ENCODE data around the gene LCAT.

The LCAT gene

DNA sequence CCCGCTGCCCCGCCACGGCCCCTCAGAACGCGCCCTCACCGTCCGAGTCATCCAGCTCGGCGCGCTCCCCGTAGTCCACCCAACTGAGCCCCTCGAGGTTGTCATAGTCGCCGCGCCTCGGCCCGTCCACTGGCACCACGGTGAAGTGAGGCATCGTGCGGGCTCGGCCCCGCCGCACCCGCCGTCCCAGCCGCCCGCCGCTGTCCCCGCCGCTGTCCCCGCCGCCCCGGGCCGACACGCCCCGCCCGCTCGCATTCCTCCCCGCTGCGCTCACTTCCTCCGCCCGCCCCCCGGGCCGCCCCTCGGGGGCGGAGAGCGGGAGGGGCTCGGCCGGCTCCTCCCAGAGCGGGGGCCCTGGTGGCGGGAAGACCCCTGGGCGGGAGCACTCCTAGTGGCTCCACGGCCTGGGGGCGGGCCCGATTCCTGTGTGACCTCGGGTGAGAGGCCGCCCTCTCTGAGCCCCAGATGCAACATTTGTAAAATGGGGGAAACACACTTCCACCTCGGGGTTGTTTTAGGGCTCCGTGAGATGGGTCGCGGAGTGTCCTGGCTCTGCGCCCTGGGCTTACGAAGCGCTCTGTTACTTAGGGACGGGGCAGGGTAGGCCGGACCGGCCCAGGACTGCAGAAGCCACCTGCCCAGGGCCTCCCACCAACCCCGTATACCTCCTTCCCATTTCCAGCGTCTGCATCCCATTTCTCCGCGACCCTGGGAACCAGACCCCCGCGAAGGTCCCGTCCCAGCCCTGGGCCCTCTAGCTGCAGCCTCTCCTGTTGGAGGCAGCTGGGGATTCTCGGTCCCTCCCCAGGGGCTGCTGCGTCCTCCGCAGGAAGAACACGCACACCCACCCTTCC lies 24.7 kb upstream of the LCAT start, which contains the start of gene SLC12A4:
Gene SLC12A4 (minus strand): TSS at position 238 of the 854 bp plus-strand sequence. CDS start 84 bp downstream, at position 154.
- peak; percentile 97 for DNase-seq (ENCODE audit: low spot score)

DNA sequence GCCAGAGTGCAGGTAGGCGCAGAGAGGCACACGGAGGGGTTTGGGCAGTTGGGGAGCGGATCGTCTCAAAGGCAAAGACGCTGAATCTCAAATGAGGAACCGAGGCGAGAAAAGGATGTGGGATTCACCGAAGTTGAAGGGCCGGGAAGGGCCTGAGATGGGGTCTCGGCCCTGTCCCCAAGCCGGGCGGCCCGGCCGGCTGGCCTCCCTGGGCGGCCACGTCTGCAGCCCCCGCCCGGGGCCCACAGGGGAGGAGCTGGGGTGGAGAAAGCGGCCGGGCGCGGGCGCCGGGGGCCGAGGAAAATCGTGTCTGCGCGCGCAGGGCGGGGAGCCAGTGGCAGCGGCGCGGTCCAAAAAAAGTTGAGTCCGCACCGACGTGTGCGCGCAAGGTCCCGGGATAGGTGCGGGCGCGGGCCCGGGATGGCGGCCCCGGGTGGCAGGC lies 24.1 kb upstream of the LCAT start:
- DNase-seq (ENCODE audit: low spot score): peak; percentile 81

DNA sequence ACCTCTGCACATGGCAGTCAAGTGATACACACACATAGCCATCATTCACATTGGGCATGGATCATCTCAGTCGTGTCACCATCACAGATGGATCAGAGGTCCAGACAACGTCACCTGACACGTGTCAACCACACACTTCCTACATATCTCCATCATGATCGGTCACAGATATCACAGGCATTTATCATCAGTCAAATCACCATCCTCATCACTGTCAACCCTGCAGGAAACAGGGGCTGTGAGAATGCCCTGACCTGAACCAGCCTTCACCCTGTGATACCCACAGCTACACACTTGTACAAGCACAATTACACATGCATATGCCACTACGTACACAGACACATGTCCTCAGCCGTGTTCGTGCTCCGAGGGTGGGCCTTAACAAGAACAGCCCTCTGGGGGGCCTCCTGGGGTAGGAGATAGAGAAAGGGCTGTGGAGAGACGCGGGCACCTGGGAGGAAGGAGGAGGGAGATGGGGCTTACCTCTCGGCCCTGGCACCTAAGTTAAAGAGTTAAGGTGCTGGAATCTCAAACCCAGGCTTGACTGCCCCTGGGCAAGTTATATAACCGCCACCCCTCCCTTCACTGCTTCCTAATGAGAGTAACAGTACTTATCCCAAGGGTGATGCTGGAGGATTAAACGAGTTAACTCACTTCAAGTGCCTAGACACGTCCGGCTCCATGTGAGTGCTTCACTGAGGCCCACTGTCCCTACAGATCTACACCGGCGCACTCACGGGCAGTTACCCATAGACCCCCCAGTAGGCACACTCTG lies 23.4 kb upstream of the LCAT start:
- DNase-seq (ENCODE audit: low spot score): no peak

DNA sequence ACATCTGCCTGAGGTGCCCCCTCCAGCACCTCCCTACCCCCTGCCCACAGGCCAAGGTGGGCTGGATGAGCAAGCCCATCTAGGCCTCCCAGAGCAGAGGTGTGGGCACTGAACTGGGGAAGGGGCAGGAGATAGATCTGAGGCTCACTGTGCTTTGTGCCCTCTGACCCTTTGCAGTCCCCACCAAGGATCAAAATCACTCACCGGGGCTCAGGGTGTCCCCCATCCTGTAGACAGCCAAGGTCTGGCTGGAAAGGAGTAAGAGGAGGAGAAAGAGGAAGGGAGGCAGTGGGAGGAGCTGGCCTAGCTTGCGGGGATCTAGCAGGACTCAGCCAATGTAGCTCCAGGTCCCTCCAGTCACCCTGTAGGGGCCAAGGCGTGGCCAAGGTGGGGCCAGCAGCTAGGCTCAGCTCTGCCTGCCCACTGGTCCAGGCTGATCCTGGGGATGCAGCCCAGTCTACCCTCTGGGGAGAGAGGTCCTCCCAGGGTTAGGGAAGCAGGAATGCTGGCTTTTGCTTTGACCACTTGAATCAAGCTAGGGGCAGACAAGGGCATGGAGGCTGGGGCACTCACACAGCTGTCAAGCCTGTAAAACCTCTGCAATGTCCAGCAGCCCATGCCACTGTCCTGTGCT lies 22.7 kb upstream of the LCAT start:
- DNase-seq (ENCODE audit: low spot score): peak; percentile 80

DNA sequence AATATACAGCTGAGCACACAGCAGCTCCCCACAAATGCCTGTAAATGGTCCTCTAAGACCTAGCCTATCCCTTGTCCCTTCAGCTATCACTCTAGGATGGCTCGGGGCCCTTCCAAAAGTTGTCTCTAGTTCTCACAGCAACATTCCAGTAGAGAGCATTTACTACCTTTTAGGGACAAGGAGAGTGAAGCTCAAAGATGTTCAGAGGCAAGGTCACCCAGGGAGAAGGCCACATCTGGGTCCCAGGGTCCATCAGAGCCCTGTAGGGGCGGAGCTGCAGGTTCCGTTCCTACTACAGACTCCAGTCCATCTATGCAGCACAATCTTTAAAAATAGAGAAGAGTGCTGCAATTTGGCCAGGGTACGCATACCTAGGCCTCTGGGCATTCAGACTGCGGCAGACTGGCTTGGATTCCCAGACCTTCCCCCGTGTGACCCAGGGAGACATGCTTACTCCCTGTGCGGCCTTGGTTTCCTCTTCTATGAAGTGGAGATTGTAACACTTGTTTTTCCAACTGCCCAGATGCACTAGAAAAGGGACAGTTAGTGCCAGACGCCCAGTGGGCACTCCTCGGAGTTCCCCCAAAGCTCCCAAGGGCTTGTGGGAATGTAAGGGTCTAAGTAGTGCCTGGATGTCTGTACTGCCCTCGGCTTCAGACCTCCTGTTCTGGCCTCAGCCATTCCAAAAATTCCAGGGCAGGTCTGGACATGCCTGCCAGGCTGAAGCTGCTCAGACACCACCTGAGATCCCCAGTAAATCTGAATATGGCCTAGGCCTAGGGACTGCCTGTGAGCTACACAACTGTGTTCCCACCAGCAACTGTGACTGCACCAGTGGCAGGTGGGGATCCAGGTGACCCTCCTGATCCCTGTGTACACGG lies 22.0 kb upstream of the LCAT start:
- DNase-seq (ENCODE audit: low spot score): no peak

DNA sequence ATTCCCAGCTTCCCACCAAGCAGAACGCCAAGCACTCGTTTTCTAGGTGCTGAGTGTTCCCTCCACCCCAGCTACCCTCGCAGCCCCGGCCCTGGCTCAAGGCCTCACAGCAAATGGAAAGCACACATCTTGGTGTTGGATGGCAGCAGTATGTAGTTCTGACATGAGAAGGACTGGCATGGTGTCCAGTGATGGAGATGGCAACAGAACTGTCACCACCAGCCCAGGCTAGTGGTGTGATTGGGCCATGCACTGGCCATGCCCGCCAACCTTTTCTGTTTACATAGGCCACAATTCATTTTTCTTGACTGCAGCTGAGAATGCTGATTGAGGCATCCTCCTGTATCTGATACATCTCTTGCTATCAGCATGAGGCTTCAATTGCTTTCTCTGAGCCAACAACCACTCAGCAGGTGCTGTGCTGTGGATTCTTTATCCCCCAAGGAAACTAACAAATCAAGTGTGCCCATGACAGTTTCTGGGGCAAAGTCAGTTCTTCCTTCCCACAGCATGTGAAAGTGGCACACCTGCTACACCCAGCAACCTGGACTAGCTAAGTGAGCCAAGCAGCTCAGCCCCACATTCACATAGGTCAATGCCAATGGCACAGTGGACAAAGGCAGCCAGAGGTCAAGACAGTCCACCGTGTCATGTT lies 20.7 kb upstream of the LCAT start:
- no peak for DNase-seq (ENCODE audit: low spot score)

DNA sequence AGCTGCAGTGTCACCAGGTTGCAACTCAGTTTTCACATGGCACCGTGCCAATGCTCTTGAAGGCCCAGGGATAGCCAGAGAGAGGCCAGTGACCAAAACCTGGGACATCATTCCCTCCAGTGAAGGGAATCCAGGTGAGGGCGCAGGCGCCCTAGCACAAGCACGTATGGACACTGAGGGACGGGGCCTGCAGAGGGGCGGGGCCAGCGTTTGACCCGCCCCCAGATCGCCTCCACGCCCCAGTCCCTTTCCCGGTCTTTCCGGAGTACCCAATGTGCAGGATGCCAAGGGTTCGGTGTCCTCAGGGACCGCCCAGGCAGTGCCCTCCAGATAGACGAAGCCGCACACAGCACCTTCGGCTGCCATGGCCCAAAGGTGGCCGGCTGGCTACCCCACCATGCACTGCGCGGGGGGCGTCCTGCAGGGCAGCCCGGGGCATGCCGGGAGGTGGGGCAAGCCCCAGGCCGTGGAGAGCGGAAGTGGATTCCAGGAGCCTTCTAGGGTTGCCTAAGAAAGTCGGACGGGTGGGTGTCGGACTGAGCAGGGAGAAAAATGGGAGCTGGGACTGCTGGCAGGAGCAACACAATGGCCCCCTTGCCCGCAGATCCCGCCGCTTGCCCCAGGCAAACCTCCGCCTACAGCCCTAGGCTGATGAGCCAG lies 19.9 kb upstream of the LCAT start:
- DNase-seq (ENCODE audit: low spot score): no peak

DNA sequence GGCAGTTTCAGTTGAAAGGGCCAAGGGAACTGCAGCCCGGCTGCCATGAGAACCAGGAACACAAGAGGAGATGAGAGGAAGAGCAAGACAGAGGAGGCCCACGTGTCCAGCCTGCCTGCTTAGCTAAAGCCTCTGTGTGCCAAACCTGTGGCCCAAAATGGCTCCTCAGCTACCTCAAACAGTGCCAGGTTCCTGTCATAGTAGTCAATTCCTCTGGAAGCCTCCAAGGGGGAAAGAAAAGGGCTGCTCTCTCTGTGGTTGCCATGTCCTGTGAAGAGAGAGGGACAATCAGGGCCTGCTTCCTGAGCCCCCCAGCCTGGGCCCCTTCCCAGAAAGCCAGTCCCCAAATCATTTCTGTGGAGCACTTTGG lies 19.4 kb upstream of the LCAT start:
- DNase-seq (ENCODE audit: low spot score): no peak

DNA sequence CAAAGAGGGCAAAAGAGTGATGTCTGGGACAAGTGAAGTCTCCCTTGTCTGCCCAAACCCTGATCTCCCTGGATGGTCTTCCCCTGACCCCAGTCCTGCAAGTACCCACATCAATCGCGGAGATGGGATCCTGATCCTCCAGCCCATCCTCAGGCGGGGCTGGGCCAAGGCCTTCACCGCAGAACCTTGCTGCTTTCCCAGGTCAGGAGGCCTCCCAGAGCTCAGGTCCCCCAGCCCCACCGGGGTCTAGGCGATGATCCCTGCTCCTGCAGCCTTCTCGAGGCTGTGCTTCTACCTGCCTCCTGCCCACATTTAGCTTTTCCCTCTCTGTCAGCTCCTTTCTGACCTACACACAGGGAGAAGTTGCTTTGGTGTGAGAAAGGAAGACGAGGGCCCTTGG lies 18.2 kb upstream of the LCAT start:
- DNase-seq (ENCODE audit: low spot score): no peak

DNA sequence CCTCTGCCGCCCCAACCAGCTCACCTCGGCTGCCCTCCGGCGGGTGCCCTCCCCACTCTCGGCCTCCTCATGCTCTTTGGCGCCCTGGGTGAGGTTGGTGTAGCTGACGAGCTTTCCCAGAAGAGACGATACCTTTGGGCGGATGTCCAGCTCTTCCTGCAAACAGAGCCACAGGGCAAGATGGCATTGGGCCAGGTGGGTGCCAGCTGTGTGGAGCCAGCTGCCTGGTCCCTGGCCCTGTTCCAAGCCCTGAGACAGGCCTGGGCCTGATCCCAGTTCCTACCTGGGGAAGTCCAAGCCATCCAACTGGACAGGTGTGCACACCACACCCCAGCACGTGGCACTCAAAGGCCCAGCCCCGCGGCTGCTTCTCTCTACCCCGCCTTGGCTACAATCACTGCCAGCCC lies 17.6 kb upstream of the LCAT start:
- no peak for DNase-seq (ENCODE audit: low spot score)

DNA sequence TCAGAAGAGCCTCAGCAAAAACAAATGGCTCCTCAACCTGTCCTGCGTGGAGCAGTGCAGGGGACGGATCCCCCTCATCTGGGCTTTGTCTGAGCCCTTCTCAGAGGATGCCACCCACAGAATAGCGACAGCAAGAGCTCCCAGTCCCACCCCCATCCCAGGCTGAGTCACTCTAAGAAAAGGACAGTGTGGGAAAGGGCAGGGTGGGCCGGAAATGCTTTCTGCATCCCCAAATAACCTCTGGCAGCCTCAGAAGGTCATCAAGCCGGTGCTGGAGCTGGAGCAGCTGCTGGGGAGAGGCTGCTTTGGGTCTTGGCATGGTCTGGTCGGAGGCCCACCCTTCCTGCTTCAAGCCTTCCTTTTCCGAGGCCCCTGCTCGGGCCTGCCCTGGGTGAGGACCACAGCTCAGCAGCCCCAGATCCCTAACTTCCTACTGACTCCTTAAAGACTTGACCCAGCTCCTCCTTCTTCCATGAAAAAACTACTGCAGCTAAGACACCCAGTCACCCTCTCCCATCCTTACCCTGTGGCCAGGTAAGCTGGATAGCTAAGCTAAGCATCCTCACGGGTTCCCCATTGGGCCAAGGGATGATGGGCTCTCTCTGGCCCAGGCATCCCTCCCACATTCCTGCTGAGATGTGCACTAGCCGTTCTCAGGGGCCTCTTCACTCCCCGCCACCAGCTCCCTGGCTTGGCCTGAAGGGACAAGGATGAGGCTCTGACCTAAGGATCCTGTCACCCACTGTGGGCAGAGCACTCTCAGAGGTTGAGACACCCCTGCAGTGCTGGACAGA lies 15.8 kb upstream of the LCAT start:
- peak; percentile 85 for DNase-seq (ENCODE audit: low spot score)

DNA sequence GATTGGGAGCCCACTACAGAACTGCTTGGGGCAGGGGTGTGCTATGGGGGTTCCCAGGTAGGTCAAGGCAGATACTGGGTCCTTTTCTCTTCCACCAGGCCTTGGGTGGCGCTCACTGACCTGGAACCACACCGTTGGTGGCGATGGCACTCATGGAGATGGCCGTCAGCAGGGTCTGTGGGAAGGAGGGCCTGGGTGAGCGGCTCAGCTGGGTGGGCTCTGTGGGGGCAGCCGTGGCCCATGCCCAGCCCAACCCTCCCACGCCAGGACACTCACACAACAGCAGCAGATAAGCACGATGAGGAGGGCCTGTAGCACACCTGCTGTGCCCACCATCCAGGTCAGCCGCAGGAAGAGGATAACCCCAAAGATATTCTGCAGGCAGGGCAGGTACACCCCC lies 13.7 kb upstream of the LCAT start:
- DNase-seq (ENCODE audit: low spot score): no peak

DNA sequence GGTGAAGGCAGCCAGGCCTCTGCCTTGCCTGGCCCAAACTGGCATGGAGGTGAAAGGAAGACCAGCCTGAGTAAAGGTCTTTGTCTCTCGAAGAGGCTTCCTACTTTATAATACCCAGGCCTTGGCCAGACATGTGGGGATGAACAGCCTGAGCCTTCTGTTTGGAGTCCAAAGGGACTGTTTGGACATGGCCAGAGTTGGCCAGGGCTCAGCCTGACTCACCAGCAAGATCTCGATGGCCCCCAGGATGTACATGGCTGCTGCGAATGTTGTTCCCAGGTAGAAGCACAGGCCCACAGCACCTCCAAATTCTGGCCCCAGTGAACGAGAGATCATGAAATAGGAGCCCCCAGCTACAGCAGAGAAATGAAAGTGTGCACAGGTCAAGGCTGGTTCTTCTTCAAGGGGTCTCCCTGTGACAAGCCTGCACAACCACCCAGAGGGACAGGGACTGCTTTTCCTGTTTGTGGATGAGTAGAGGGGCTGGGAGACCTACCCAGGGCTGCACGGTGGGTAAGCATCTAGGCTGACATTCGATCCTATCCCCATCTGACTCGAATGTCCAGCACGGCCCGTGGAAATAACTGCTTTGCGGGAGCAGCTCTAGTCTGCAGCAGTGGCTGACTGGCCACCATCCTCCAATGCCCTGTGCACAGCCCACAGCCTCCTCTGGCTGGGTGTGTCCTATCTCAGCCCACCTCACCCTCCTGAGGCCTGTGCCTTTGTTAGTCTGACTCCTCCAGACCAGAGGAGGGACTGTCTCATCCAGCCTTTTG lies 10.7 kb upstream of the LCAT start:
- no peak for DNase-seq (ENCODE audit: low spot score)

DNA sequence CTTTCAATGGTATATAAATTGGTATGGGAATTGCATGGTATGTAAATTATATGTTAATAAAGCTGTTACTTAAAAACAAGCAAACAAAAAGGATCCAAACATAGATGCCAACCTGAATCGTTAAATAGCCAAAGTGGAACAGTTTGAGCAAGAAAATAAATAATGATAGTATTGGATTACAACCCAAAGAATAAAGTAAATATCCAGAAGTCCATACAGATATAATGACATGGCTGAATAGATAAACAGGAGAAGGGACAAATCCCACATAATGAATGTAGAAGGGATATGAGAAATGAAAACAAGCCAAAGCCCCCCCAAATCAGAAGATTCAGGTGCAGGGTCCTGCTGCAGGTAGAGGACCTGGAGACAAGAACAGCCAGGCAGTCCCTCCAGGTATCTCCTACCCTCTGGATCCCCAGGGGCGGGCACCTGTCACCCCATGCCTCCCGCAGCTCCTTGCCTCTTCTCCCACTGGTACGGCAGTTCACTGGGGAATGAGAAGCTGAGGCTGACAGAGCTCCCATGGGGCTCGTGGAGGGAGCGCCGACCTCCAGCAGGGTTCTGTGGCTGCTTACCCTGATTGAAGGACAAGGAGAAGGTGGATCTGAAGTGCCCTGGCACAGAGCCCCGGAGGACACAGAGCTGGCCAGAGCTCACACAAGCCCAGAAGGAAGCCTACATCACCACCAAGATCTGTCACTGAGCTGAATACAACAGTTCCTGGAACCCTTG lies 9.9 kb upstream of the LCAT start:
- DNase-seq (ENCODE audit: low spot score): no peak

DNA sequence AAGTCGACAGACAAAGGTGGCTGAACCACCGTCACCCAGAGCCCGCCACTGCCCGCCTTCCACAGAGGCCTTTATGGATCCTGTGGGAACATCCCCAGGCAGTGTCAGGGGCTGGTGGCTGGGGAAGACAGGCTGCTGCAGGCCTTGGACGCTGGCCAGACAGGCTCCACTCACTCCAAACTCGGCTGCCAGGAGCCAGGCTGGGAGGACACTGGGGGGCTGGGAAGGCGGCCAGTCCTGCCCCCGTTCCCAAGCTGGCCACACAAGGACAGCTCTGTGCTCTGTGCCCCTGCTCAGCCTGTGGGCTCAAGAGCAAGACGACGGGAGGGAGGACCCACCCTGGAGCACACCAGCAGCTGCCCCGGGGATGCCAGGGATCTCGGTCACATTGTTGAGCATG lies 7.6 kb upstream of the LCAT start:
- DNase-seq (ENCODE audit: low spot score): no peak

DNA sequence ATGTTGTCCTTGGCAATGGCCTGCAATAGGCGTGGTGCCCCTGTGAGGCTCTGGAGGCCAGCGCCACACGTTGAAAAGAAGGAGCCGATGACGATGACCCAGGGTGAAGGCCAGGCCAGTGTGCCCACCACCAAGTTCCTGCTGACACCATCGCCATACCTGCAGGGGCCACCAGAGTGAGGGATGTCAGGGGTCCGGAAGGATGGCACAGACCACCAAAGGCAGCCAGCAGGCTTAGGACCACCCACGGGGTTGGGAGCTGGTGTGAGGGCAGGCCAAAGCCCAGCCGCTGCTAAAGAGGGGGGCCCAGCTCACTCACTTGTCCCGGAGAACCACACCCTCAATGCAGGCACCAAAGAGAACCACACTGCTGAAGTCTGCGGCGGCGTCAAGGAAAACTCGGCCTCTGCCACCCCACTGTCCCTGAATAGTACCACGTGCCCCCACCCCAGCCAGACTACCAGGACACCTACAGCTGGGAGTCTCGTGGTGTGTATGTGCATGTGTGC lies 6.5 kb upstream of the LCAT start:
- DNase-seq (ENCODE audit: low spot score): no peak

DNA sequence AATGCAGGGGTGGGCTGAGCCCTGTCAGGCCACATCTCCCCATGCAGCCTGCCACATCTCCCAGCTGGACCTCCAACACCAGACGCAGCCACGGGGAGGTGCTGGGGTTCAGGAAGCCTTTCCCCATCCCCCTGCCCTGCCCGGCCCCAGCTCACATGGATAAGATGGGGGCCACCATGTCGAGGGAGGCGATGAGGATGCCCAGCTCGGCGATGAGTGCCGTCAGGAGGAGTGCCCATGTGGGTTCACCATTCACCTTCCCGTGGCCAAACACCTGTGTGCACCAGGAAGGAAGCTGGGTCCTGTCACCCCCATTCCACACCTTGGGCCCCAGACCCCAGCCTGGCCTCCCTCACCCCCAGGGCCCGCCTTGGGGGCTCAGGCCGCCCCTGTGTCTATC lies 5.7 kb upstream of the LCAT start:
- DNase-seq (ENCODE audit: low spot score): no peak

DNA sequence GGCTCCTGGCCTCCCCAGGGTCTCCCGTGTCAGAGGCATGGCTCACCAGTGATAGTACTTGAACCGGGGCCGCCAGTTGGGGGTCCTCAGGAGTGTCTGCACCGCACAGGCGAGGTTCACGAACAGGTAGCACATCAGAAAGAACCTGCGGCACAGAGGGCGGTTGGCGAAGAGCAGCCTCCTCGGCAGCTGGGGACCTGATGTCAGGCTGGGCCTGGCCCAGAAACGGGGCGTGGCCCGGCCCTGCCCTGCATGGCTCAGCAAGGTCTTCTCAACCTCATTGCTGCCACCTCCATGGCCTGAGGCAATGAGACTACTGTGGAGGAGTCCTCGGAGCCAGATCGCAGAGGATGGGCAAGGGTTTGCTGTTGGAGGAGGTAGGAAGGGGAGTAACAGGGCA lies 4.1 kb upstream of the LCAT start:
- no peak for DNase-seq (ENCODE audit: low spot score)
